Right atrium auricular region (tissue), 2 donors: ENCODE measurements around the gene PNPLA2. TPM values are rescaled to one million over a fixed set of nuclear protein-coding genes. Genes with fewer than 3 reads are reported as not detected.

Experiments
- DNase-seq: peaks from one replicate; pipeline ENCODE4 v3.0.0-alpha.2; 2019; ENCODE audit warnings: low spot score
- H3K27ac ChIP-seq, 2 donors: fragments of 200-600 bp; sonication (generic); 1 replicate in 1 of 2; 2 replicates in 1 of 2; pipeline ENCODE4 v1.5.1; 2016 to 2019
- H3K27me3 ChIP-seq, 2 donors: fragments of 200-600 bp; sonication (generic); one replicate each; pipeline versions ENCODE4 v1.5.1 to v1.6.0; 2017 to 2019
- H3K36me3 ChIP-seq: fragments of 200-600 bp; sonication (generic); one replicate; pipeline ENCODE4 v1.5.1; 2016
- H3K4me1 ChIP-seq, 2 donors: fragments of 200-600 bp; sonication (generic); one replicate each; pipeline versions ENCODE4 v1.5.1 to v1.6.0; 2017 to 2019
- H3K4me3 ChIP-seq, 2 donors: fragments of 200-600 bp; sonication (generic); 1 replicate in 1 of 2; 2 replicates in 1 of 2; pipeline ENCODE4 v1.5.1; 2017 to 2019; ENCODE audit warnings: mild to moderate bottlenecking in 1 of 2, moderate library complexity in 1 of 2
- H3K9me3 ChIP-seq, 2 donors: fragments of 200-600 bp; sonication (generic); one replicate each; pipeline ENCODE4 v1.5.1; 2019
- total RNA-seq, 2 donors: library from RNA; depleted of rRNA; stranded (reverse); fragments of >200 nt; gene quantifications; one replicate each; pipeline ENCODE4 v1.1.0, GENCODE V29; 2016
- TF ChIP-seq, protein P1 (sequence below), 2 donors: fragments of 200-600 bp; sonication (generic); IDR thresholded peaks; one replicate each; pipeline ENCODE4 v1.5.1; 2019; ENCODE audit warnings: antibody characterized with exemption in 2 of 2

Gene PNPLA2
- total RNA-seq, 2 donors from 2014 or later = 94.4 to 123 TPM

DNA sequence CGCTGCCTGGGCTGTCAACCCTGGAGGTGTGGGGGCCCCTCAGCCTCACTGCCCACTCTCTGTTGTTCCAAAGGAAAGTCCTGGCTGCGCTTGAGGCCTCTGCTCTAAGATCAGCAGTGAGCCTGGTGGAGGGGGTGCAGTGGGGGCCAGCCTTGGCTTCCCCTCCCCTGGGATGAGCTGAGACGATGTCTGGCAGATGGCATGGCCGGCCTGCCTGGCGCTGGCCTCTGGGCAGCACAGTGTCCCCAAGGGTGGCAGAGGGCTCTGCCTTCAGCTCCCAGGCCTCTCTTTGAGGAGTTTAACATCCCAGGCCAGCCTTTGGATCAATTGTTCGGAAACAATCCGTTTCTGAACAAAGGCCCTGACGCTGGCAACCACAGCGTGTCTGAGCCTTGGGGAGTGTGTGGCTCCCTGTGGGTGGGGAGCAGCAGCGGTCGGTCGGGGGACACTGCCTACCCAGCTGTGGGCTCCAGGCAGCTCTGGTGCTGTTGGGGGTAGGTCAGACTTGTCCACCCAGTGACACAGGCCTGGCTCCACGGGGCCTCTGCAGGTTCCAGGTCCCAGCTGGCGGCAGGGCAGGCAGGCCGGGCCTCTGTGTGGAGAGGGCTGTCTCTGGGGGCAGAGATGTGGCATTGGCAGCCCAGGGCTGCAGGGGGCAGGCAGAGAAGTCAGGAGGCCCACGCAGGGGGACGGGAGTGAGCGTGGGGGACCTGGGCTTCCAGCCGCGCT is 36.1 kb downstream of the PNPLA2 start:
- Histone ChIP-seq H3K36me3 (no peaks in the 10 kb centered on the region), H3K27me3 (no peaks in the 10 kb centered on the region), H3K4me1 (peaks cover 0 to 47% of the 10 kb centered on the region in 2 donors), H3K4me3 (no peak overlapping the region), H3K27ac (no peak overlapping the region), H3K9me3 (no peaks in the 10 kb centered on the region)
- TF ChIP-seq, protein P1, sequence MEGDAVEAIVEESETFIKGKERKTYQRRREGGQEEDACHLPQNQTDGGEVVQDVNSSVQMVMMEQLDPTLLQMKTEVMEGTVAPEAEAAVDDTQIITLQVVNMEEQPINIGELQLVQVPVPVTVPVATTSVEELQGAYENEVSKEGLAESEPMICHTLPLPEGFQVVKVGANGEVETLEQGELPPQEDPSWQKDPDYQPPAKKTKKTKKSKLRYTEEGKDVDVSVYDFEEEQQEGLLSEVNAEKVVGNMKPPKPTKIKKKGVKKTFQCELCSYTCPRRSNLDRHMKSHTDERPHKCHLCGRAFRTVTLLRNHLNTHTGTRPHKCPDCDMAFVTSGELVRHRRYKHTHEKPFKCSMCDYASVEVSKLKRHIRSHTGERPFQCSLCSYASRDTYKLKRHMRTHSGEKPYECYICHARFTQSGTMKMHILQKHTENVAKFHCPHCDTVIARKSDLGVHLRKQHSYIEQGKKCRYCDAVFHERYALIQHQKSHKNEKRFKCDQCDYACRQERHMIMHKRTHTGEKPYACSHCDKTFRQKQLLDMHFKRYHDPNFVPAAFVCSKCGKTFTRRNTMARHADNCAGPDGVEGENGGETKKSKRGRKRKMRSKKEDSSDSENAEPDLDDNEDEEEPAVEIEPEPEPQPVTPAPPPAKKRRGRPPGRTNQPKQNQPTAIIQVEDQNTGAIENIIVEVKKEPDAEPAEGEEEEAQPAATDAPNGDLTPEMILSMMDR (IDR thresholded peaks at IDR 0.05) = no peak
- DNase-seq = no peak

DNA sequence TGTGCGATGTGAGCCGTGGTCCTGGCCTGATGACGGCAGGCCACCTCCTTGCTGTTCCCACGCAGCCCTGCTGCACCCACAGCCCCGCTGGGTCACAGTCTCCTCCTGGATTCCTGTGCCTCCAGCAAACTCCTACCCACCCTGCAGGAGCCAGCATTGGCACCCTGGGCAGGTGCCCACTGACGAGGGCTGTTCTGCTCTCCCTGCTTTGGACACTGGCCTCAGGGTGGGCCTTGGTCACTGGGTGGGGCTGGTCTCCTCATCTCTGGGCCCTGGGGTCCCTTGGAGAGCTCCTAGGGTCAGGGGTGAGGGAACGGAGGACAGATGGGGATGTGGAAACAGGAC is 36.6 kb downstream of the PNPLA2 start:
- H3K27me3 ChIP-seq = no peaks in the 10 kb centered on the region
- no peak for DNase-seq
- no peak overlapping the region for H3K27ac ChIP-seq
- H3K4me1 ChIP-seq = peaks cover 0 to 48% of the 10 kb centered on the region in 2 donors
- H3K36me3 ChIP-seq = no peaks in the 10 kb centered on the region
- TF ChIP-seq, protein P1 (IDR thresholded peaks at IDR 0.05) = no peak
- H3K9me3 ChIP-seq = no peaks in the 10 kb centered on the region
- no peak overlapping the region for H3K4me3 ChIP-seq

DNA sequence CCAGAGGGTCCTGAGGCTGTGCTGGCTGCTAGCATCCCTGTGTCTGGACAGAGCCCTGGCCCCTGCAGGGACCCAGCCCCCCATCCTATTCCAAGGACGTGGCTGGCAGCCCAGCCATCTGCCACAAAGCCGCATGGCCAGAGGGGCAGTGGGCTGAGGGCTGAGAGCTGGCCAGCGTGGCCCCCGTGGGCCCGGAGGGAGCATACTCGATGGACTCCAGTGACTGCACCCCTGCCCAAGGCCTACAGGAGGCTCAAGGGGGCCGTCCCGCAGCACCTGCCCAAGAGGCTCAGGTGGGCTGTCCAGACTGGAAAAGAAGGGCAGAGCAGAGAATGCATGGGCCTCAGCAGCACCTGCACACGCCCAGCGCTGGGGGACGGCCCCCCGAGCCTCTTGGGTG is 37.1 kb downstream of the PNPLA2 start:
- no peaks in the 10 kb centered on the region for H3K36me3 ChIP-seq
- H3K27me3 ChIP-seq = no peaks in the 10 kb centered on the region
- no peak for DNase-seq
- H3K9me3 ChIP-seq = no peaks in the 10 kb centered on the region
- H3K4me1 ChIP-seq = peaks cover 0 to 48% of the 10 kb centered on the region in 2 donors
- TF ChIP-seq, protein P1 (IDR thresholded peaks at IDR 0.05) = no peak
- H3K4me3 ChIP-seq = no peak overlapping the region
- no peak overlapping the region for H3K27ac ChIP-seq

DNA sequence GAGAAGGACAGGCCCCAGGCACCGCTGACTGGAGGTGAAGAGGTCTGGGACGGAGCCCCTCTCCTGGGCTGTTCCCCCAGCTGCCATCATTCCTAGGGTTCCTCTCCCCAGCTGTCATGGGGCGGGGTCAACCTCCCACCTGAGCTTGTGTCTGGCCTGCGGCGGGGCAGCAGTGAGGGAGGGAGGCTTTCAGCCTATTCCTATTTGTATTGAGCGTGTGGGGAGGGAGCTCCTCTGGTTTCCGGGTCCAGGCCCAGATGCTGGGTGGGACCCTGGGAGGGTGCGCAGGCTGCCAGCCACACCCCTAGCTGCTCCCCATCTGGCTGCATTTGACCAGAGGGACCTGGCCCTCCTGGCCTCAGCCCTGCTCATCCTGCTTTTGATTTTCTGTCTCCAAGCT is 37.7 kb downstream of the PNPLA2 start:
- H3K27me3 ChIP-seq = no peaks in the 10 kb centered on the region
- H3K9me3 ChIP-seq = no peaks in the 10 kb centered on the region
- TF ChIP-seq, protein P1 (IDR thresholded peaks at IDR 0.05) = no peak
- H3K27ac ChIP-seq = no peak overlapping the region
- H3K4me1 ChIP-seq = peaks cover 0 to 46% of the 10 kb centered on the region in 2 donors
- no peak overlapping the region for H3K4me3 ChIP-seq
- H3K36me3 ChIP-seq = no peaks in the 10 kb centered on the region
- no peak for DNase-seq

DNA sequence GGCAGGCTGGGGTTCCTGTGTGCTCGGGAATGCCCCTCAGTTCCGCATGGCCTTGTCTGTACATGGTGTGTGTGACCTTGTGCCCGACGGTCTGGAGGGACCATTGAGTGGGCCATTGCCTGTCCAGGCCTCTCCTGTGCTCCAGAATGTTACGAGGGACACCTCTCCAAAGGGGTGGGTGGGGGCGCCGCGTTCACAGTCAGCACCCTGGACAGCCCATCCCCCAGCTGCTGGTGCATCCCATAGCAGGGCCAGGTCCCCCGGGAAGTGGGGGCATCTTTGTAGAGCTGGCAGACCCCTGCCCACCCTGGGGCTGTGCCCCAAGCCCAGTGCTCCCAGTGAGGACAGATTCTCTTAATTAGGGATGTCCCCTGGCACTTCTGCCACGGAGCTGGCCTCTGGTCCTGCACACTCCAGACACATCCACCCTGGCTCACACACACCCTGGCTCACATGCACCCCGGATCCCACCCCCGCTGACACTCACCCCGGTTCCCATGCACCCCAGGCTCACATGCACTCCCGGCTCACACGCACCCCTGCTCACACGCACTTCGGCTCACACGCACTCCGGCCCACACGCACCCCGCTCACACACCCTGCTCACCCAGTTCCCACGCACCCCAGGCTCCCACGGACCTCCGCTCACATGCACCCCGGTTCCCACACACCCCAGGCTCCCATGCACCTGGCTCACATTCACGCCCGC is 39.5 kb downstream of the PNPLA2 start:
- H3K36me3 ChIP-seq = no peaks in the 10 kb centered on the region
- TF ChIP-seq, protein P1 (IDR thresholded peaks at IDR 0.05) = no peak
- no peaks in the 10 kb centered on the region for H3K27me3 ChIP-seq
- H3K9me3 ChIP-seq = no peaks in the 10 kb centered on the region
- no peak for DNase-seq
- H3K27ac ChIP-seq = no peak overlapping the region
- peaks cover 0 to 55% of the 10 kb centered on the region in 2 donors for H3K4me1 ChIP-seq
- H3K4me3 ChIP-seq = no peak overlapping the region
